ENCODE results near the gene ADGRG3.
"Not testable (repeated sequence)": the region's sequence is repeated elsewhere in the genome, so short reads cannot be mapped to it uniquely, and the experiment has no call there.

Gene ADGRG3

DNA sequence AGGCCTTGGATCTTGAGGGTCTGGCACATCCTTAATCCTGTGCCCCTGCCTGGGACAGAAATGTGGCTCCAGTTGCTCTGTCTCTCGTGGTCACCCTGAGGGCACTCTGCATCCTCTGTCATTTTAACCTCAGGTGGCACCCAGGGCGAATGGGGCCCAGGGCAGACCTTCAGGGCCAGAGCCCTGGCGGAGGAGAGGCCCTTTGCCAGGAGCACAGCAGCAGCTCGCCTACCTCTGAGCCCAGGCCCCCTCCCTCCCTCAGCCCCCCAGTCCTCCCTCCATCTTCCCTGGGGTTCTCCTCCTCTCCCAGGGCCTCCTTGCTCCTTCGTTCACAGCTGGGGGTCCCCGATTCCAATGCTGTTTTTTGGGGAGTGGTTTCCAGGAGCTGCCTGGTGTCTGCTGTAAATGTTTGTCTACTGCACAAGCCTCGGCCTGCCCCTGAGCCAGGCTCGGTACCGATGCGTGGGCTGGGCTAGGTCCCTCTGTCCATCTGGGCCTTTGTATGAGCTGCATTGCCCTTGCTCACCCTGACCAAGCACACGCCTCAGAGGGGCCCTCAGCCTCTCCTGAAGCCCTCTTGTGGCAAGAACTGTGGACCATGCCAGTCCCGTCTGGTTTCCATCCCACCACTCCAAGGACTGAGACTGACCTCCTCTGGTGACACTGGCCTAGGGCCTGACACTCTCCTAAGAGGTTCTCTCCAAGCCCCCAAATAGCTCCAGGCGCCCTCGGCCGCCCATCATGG, 4.0 kb upstream of the ADGRG3 start:
- no peak for DNase-seq

DNA sequence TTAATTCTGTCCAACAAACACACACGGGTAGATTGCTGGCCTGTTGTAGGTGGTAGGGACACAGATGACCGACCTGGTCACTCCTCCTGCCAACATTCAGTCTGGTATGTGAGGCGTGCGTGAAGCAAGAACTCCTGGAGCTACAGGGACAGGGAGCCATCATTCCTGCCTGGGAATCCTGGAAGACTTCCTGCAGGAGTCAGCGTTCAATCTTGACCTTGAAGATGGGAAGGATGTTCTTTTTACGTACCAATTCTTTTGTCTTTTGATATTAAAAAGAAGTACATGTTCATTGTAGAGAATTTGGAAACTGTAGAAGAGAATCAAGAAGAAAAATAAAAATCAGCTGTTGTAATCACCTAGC, 3.5 kb upstream of the ADGRG3 start:
- DNase-seq = no peak

DNA sequence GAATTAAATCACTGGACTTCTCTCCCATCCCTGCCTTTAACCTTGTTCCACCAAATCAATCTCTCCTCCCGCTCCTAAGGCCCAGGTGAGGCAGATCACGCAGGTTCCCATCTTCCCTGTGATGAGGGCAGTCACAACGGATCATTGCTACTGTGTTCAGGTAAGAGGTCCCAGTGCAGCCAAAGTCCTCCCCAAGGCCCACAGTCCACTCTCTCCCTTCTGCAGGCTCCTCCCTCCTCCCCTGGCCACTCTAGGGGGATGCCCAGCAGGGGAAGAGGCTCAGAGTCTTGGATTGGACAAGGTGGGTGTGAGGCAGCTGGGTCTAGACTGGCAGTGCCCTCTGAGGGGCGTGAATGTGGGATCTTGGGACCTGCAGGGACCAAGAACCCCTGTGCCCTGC, 2.6 kb upstream of the ADGRG3 start:
- no peak for DNase-seq

DNA sequence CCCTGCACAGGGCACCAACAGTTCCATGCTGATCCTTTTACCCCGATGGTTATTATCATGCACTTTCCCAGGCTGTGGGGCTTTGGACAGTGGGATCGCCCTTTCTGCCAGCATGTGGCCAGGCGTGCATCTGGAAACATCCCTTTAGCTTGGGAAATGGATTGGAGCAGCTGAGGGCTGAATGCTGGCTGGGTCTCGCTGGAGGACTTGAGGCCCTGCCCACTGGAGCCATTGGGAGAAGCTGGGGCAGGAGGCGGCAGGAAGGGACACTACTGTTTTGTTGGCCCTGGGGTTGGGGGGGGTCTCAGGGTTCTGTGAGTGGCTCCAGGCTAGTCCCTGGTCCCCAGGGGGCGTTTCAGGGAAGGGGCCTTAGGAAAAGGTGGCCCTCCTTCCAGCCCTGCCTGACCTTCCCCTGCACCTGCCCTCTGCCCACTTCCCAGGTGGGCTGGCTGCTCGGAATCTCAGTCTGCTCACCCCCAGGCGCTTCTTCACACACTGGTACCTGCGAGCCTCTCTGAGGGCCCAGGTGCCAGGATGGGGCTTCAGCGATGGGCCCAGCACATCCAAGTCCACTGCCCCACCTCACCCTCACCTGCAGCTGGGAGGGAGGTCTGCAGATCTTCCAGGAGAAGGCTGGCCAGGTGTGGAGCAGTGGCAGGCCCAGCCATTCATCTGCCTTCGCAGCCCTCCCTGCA, 1.6 kb upstream of the ADGRG3 start:
- DNase-seq = no peak

DNA sequence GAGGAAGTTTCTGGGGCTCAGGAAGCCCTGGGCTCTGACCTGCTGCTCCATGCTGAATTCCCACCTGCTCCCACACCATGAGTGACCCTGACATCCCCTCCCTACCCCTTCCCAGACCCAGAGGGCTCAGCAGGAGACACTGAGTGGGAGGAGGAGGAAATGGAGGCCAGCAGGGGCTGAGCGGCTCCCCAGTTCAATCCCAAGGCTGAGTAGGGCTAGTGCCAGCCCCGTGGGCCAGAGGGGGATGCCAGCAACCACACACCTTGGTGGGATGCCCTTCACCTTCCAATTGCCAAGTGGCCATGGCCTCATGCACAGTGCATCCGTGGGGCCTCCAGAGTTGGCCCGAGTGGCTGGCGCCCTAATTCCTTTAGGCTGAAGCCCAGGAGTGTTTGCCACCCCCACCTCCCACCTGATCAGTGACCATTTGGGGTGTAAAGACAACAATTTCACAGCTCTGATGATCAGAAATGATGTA, 1.0 kb upstream of the ADGRG3 start:
- DNase-seq = no peak

DNA sequence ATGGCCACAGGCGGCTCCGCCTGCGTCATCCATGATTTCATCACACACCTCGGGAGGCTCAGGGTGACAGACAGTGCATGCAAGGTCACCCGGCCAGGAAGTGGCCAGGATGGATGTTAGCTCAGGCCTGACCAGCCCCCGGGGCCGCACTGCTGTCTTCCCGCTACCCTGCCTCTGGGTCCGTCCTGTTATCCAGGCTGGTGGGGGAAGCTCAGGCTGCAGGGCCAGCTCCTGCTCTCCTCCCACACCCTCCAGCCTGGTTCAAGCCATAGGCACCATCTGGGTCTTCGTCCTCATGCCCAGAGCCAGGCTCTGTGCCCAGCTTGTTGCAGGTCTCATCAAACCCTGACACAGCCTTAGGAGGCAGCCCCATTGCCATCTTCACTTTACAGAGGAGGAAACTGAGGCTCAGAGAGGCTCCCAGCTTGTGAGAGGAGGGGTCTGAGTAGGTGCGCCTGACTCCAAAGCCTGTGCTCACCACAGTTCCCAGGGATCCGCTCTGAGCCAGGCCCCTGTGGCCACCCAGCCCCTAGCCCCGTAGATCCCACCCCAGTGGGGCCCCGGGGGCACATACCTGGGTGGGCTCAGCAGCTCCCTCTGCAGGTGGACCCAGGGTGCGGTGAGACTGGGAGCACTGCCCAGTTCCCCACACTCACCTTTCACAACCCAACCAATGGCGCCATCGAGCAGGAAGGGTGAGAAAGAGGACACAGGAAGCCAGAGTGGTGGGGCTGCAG, 412 bp upstream of the ADGRG3 start:
- DNase-seq = no peak

DNA sequence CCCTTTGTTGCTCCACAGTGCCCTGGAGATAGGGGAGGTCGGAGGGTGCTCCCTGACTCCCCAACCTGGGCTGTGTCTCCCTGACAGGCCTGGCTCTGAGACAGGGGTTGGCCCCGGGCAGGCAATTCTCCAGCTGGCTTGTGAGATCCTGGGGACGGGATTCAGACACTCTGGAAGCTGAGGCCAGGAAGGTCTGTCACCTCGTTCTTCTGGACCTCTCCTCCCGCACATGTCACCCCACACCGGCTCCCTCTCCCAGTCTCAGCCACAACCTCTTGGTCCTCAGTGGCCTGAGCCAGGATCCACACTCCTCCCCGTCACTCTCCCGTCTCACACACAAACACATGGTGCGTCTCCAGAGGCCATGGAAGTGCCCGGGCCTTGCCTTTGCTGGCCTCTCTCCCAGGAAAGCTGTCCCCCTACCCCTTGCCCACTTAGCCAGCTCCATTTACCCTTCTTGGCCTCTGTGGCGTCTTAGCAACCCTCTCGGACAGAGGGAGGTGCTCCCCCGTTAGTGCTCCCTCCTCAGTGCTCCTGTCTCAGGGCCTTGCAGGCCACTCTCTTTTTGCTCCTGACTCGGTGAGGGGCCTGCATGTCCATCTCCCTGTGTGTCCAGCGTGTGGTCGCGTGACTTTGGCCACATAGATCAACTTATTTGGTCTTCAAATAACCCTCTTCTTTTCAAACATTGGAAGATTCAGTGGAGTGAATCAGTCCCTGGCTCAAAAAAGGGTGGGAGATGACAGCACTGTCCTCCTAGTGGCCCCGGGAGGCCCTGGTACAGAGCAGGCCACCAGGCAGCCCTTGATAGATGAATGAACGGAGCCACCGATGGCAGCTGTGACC, 747 bp downstream of the ADGRG3 start:
- DNase-seq = no peak

DNA sequence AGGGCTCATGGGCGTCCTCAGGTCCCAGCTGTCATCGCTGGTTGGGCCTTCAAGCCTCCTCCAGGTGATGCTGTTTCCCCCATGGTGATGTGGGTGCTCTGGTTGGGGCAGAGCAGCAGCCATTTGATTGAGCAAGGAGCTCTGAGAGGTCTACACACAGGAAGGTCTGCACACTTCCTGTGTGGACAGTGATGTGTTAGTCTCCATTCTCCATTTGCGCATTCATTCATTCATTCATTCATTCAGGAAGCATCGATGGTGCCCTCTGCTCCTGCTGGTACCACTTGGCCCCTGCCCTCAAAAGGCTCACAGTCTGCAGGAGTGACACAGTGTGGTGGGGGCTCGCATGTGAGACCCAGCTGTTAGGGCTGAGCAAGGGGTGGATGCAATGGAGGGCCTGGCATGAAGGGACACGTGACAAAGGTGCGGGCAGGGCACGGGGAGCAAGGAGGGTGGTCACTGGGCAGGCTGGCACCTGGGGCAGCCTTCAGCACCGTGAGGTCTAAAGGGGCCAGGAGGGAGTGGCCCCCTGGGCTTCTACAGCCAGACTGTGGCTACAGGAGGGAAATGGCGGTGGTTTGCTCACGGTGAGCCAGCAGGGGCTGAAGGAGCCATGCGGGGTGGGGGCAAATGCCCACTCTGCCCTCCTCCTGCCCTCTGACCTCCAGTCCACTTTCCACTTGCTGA, 1.5 kb downstream of the ADGRG3 start:
- DNase-seq = no peak

DNA sequence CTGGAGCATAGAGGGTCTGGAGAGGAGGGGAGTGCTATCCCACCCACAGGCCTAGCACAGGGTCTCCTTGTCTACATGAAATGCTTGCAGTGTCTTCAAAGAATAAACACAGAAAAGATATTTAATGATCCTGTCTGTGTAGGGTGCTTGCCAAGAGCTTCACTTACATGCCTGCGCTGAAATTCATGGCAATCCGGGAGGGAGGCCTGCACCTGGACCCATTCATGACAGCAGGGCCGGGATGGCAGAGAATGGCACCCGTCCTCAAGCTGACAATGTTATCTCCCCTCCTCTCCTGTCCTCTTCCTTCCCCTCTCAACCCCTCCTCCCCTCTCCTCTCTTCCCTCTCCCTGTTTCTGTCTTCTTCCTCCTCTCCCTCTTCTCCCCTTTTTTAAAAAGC, 2.1 kb downstream of the ADGRG3 start:
- no peak for DNase-seq

DNA sequence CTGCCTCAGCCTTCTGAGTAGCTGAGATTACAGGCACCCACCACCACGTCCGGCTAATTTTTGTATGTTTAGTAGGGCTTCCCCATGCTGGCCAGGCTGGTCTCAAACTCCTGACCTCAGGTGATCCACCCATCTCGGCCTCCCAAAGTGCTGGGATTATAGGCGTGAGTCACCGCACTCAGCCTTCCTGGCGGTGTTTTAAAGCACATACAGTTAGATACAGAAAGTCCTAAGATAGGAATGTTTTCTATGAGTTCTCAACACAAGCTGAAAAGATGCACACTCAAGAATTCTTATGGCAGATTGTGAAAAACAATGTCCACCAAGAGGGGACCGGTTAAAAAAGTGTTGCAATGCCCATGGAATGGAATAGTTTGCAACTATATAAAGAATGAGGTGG, 3.3 kb downstream of the ADGRG3 start:
- DNase-seq = not testable (repeated sequence)

DNA sequence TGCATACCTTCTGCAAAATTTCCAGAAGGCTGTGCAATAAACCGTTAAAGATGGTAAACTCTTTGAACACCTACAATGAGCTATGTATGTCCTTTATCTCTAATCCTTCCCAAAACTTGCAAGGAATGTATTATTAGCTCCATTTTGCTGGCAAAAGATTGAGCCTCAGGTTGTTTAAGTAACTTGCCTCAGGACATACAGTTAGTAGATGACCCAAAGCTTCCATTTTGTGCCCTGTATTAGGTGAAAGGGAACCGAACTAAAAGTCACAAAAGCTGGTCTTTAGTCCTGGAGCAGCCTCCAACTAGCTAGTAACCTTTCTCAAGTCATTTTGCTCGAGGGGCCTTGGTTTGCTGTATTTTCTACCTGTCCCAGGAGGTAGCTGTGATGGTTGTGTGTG, 4.3 kb downstream of the ADGRG3 start:
- DNase-seq = no peak

DNA sequence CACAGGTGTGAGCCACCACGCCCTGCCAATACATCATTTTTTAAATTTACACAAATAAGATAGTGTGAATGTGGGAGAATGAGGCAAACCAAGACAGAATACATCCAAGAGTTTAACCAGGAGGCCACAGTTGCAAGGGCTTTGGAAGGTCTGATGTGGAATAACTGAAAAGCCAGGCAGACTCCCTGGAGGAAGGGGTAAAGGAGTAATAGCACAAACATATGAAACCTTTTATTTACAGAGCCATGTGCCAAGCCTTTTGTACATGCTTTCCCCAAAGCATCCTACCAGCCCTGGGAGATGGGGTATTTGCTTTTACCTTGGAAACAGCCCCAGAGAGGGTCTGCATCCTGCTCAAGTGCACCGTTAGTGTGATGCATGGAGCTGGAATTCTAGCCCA, 4.7 kb downstream of the ADGRG3 start:
- DNase-seq = no peak

DNA sequence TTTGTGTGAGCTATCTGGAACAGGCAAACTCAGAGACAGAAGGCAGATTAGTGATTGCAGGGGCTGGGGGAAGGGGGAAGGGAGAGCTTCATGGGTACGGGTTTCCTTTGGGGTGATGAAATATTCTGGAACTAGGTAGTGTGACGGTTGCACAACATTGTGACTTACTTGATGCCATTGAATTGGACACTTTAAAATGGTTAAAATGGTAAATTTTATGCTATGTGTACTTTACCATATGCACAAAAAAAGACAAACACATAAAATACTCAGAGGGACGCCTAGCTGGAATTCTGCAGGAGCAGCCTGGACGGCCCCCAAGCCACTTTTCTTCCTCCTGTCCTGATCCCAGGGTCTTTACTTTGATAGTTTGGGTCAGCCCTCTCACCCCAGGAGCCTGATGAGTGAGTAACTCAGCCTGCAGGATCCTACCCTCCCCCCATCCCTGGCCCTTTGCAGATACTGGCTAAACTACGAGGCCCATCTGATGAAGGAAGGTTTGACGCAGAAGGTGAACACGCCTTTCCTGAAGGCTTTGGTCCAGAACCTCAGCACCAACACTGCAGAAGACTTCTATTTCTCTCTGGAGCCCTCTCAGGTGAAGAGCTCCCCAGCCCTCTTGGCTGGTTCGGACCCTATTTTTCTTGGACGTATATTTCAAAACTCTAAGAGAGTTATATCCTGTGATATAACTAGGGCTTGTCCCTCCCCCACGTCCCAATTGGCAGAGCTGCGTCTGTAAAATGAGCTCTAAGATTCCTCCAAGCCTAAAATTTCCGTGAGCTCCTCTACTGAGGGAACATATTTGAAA, 7.8 kb downstream of the ADGRG3 start:
- no peak for DNase-seq

DNA sequence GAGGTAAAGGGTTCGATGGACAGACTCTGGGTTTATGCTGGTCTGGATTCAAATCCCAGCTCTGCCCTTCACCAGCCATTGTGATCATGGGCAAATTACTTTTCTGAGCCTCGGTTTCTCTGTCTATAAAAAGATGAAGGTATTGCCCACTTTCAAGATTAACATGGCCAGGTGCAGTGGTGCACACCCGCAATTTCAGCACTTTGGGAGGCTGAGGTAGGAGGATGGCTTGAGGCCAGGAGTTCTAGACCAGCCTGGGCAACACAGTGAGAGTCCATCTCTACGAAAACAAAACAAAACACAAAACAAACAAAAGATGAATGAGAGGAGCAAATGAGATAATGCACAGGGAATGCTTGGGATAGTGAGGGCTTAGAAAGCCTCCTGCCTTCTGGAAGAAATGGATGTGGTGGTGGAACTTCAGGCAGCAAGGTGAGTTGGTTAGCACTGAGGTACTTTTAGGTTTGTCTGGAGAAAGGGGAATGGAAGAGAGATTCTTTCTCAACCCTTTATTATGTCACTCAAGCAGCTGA, 8.5 kb downstream of the ADGRG3 start:
- no peak for DNase-seq

DNA sequence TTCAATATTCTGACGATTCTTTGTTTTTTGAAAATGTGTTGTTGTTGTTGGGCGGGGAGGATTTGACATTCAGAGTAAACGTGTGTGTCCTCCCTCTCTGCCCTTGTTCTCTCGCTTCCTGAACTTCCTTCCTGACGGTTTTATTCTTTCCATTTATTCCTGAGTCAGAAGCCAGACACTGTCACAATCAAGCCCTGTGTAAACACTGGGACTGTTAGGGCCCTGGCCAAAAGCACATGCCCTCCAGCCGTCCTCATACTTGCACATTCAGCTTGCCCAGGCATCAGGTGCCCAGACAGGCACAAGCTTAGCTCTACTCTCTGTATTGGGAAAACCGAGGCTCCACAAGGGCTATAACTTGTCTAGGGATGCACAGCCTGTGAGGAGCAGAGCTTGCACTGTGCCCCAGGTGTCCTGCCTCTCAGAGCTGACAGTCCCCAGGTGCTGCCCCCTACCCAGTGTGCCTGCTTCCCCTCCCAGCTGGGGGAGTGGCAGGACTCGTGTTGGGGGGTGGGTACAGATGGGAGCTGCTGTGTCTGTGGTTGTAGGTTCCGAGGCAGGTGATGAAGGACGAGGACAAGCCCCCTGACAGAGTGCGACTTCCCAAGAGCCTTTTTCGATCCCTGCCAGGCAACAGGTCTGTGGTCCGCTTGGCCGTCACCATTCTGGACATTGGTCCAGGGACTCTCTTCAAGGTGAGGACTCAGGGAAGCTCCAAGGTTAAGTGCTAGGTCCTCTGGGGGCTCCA, 9.7 kb downstream of the ADGRG3 start:
- DNase-seq = no peak

DNA sequence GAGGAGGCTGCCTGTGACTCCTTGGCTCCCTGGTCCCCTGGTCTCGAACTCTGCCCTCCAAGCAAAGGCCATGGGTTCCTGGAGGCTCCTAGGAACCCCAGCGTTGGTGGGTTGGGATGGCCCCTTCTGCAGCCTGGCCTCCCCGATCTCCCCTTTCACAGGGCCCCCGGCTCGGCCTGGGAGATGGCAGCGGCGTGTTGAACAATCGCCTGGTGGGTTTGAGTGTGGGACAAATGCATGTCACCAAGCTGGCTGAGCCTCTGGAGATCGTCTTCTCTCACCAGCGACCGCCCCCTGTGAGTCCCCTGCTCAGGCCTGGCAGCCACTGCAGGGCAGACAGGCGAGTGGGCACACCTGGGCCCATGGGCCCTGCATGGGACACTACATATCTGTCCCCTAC, 10.9 kb downstream of the ADGRG3 start:
- DNase-seq = no peak

DNA sequence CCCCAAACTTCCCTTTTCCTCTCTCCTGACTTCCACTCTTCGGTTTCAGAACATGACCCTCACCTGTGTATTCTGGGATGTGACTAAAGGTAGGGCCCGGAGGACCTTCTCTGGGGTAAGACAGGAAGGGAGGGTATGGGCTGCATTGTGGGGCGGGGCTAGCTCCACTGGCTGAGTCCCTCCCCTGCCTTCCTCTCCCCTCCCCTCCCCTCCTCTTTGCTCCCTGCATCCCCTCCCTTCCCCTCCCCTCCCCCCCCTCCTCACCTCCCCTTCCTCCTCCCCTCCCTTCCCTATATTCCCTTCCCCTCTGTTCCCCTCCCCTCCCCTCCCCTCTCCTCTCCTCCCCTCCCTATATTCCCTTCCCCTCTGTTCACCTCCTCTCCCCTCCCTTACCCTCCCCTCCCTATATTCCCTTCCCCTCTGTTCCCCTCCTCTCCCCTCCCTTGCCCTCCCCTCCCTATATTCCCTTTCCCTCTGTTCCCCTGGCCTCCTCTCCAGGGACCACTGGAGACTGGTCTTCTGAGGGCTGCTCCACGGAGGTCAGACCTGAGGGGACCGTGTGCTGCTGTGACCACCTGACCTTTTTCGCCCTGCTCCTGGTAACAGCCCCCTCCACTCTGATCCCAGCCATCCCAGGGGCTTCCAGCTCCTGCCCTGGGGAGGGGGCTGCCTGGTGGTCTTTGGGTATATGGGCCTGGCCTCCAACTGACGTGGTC, 11.8 kb downstream of the ADGRG3 start:
- no peak for DNase-seq

DNA sequence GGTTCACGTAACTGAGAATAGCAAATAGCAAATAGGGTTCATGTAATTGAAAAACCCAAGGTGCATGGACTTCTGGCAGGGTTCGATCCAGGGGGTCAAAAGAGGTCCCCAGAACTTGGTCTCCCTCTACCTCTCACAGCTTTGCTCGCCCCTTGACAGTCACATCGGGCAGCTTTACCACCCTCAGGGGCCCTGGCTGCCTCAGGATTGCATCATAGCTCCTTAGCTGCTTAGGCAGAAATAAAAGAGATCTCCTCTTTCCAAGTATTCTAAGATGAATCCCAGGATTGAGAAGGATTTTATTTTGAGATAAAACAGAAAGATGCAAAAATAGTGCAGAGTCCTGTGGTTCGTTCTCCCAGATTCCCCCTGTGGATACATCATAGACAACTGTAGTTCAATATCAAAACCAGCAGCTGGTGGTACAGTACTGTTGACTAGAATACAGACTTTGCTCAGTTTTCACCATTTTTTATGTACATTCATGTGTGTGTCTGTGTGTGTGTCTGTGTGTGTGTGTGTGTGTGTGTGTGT, 12.8 kb downstream of the ADGRG3 start:
- DNase-seq = no peak

DNA sequence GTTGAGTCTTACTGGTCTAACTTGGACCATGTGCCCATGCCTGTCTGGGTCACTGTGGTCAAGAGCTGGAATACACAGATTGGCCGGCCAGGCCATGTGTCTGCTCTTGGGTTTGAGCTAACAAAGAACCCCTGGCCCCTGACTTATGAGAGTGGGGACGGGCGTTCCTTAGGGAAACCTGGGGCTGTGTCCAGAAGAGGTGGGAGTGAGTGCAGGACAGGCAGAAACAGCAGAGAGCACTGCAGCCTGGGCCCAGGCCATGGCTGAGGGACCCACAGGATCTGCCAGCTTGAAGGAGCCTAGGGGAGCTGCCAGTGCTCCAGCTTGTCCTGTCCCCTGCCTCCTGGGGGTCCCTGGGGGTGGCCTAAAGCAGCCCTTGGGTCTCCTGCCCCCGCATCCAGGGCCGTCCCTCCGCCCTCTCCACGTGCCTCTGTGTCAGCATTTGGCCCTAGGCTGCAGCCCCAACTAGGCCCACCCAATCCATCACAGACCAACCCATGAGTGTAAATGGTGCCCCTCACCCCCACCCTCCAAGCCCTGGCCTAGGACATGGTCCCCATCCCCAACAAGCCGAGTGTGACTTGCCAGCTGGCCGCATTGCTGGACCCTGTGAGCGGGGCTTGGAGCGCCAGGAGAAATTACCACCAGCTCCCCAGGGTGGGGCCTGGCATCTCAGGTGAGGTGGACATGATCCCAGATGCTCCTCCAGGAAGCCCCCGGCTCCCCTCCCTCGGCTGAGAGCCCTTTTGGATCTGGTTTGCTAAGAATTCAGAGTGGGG, 14.0 kb downstream of the ADGRG3 start:
- no peak for DNase-seq
